ENCODE results near the gene NRSN2. TPM values are rescaled to one million over a fixed set of nuclear protein-coding genes. Genes with fewer than 3 reads are reported as not detected.

Gene NRSN2
- polyA plus RNA-seq, 1 experiment, result 35.6 TPM

DNA sequence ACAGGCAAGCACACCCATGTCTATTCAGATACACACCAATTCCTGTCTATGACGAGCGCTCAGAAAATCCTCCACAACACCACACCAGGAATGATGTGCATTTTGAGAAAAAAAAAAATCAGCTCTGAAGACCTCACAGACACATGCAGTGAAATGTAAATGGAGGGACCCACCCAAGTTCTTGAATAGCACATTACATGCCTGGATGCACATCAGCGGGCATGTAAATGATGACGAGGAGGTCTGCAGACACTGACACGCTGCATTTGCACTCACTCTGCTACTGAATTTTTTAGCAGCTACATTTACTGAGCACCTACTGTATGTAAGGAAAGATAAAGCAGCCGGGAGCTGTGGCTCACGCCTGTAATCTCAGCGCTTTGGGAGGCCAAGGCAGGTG, 14.7 kb downstream of the NRSN2 start:
- TF ChIP-seq, protein P1, sequence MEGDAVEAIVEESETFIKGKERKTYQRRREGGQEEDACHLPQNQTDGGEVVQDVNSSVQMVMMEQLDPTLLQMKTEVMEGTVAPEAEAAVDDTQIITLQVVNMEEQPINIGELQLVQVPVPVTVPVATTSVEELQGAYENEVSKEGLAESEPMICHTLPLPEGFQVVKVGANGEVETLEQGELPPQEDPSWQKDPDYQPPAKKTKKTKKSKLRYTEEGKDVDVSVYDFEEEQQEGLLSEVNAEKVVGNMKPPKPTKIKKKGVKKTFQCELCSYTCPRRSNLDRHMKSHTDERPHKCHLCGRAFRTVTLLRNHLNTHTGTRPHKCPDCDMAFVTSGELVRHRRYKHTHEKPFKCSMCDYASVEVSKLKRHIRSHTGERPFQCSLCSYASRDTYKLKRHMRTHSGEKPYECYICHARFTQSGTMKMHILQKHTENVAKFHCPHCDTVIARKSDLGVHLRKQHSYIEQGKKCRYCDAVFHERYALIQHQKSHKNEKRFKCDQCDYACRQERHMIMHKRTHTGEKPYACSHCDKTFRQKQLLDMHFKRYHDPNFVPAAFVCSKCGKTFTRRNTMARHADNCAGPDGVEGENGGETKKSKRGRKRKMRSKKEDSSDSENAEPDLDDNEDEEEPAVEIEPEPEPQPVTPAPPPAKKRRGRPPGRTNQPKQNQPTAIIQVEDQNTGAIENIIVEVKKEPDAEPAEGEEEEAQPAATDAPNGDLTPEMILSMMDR (IDR thresholded peaks at IDR 0.05; ENCODE audit: low read depth, low read length), result no peak
- H3K27ac ChIP-seq (ENCODE audit: low read depth, low read length), result no peak overlapping the region
- ChIA-PET POLR2A (interaction anchor here (1.4 kb wide), 2 partner anchors 19 kb away, joined by 3 to 8 read pairs; partner anchors contain the start of gene TRIB3), CTCF (interaction anchor here (0.7 to 2.9 kb wide), 7 partner anchors 8 to 285 kb away, joined by 3 to 20 read pairs (median 3); no protein-coding TSS in a partner anchor)
- H3K9me3 ChIP-seq (ENCODE audit: control insufficient read depth, insufficient read depth, low read length), result no peaks in the 10 kb centered on the region; the same call in 1 of the 2 replicates
- H3K4me3 ChIP-seq (ENCODE audit: low read depth, low read length), result no peak overlapping the region
- H3K27me3 ChIP-seq (ENCODE audit: control insufficient read depth, insufficient read depth, low read length), result no peaks in the 10 kb centered on the region
- DNase-seq (ENCODE audit: low read depth, low spot score), result no peak

DNA sequence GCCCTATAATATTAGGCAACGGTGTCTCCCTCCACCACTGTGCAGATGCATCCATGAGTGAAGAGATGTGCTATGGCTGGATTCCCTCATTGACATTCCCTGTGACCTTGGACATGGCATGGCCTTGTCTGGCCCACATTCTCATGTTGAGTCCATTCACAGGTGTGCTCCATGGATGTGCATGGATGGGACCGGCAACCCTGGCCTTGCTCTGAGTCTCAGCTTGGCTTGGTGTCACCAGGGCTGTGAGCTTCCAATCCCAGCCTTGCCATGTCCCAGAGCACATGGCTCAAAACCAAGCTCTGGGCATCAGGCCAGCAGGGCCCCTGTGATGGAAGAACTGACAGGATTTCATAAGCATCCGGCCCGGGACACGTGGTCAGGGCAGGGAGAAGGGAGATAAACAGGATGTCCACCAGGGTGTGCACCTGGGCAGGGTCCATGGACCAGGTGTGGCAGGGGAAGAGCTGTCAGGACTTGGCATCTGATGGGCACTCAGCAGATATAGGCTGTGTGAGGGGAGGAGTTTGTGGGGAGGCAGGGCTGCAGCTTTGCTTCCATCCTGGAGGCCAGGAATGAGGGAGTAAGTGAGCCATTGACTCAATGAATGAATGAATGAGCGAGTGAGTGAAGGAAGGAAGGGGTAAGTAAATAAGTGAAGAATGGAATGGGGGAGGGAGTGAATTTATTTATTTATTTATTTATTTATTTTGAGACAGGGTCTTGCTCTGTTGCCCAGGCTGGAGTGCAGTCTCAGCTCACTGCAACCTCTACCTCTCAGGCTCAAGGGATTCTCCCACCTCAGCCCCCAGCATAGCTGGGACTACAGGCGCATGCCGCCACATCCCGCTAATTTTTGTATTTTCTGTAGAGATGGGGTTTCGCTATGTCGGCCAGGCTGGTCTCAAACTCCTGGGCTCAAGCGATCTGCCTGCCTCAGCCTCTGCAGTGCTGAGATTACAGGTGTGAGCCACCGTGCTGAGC, 15.7 kb downstream of the NRSN2 start:
- Histone ChIP-seq H3K9me3 (ENCODE audit: control insufficient read depth, insufficient read depth, low read length) (no peaks in the 10 kb centered on the region; the same call in 1 of the 2 replicates), H3K4me3 (ENCODE audit: low read depth, low read length) (no peak overlapping the region), H3K27ac (ENCODE audit: low read depth, low read length) (no peak overlapping the region), H3K27me3 (ENCODE audit: control insufficient read depth, insufficient read depth, low read length) (no peaks in the 10 kb centered on the region)
- CTCF ChIA-PET, result interaction anchor here (0.7 to 2.9 kb wide), 12 partner anchors 9 to 283 kb away, joined by 3 to 20 read pairs (median 3); partner anchors contain the start of genes NRSN2 and RBCK1
- TF ChIP-seq, protein P1 (IDR thresholded peaks at IDR 0.05; ENCODE audit: low read depth, low read length), result peak; percentile 46
- POLR2A ChIA-PET, result interaction anchor here (0.9 to 1.4 kb wide), 3 partner anchors 9 to 45 kb away, joined by 4 to 8 read pairs (median 8); partner anchors contain the start of gene TRIB3
- DNase-seq (ENCODE audit: low read depth, low spot score), result no peak

DNA sequence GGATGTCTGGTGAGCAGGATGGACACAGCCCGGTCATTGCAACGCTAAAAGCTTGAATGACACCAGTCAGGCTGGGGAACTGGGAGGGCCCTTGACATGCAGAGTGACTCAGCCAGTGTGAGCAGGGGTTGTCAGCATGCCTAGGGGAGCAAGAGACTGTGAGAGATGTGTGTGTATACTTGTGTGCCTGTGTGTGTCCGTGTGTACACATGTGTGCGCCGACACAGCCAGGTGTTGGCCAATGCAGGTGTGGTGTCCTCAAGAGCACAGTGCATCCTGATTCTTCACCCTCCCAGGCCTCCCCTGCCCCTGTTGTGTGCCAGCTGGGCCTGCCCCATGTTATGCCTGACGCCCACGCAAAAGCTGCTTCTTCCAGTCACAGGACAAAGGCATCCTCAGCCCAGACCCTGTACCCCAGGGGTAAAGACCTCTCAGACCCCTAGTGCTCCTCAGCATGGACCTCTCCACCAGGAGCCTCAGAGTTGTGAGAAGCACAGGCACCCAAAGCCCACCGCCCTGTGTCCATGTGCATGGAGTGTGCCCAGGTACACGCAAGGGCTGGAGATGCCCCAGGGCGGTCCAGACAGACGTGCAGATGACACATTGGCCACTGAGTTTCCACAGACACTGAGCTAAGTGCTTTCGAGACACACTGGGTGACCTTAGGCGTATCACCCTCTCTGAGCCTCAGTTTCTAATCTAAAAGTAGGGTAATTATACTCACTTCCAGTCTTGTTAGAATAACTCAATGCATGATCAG, 16.6 kb downstream of the NRSN2 start:
- no peaks in the 10 kb centered on the region for H3K27me3 ChIP-seq (ENCODE audit: control insufficient read depth, insufficient read depth, low read length)
- no peak for DNase-seq (ENCODE audit: low read depth, low spot score)
- no peak overlapping the region for H3K4me3 ChIP-seq (ENCODE audit: low read depth, low read length)
- TF ChIP-seq, protein P1 (IDR thresholded peaks at IDR 0.05; ENCODE audit: low read depth, low read length), result no peak
- ChIA-PET CTCF (interaction anchor here (1.2 to 2.9 kb wide), 4 partner anchors 10 to 115 kb away, joined by 3 to 20 read pairs (median 4); partner anchors contain the start of genes NRSN2 and RBCK1), POLR2A (interaction anchor here (1.4 kb wide), 1 partner anchor 17 kb away, joined by 8 read pairs; the partner anchor contains the start of gene TRIB3)
- H3K9me3 ChIP-seq (ENCODE audit: control insufficient read depth, insufficient read depth, low read length), result no peaks in the 10 kb centered on the region; the same call in 1 of the 2 replicates
- no peak overlapping the region for H3K27ac ChIP-seq (ENCODE audit: low read depth, low read length)

DNA sequence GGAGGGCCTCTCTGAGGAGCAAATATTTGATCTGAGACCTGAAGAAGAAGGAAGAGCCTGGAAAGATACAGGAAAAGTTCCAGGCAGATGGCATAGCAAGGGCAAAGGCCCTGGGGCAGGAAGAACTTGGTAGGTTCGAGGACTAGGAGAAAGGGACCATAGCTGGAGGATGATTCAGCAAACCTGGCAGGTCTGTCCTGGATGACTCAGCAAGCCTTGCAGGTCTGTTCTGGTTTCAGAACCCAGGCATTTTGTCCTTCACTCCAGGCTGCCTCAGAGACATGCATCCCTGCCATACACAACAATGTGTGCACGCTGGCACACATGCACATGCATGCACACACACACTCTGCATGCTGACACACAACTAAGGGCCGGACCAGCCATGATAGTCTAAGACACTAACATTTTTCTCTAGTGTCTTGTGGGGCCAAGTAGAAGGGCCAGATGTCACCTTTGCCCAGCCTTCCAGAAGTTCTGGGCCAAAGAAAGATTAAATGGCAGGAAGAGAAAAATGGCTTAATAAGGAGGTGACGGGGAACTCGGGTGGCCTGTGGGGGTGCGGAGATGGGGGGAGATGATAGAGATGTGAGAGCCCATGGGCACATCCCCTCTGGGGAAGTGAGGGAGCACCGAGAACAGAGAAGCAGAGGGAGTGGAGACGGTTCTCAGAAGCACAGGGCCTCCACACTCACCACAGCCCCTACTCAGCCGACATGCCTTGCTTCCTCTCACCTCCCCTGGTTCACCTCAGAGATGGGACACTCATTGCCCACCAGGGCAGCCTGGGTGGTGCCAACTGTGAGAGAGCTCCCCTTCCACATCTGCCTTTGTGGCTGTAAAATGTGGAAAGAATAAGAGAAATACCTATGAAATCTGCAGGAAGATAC, 18.2 kb downstream of the NRSN2 start:
- no peaks in the 10 kb centered on the region; the same call in 1 of the 2 replicates for H3K9me3 ChIP-seq (ENCODE audit: control insufficient read depth, insufficient read depth, low read length)
- H3K27ac ChIP-seq (ENCODE audit: low read depth, low read length), result no peak overlapping the region
- H3K4me3 ChIP-seq (ENCODE audit: low read depth, low read length), result no peak overlapping the region
- H3K27me3 ChIP-seq (ENCODE audit: control insufficient read depth, insufficient read depth, low read length), result no peaks in the 10 kb centered on the region
- ChIA-PET CTCF (interaction anchor here (0.6 to 2.1 kb wide), 3 partner anchors 11 to 99 kb away, joined by 3 to 27 read pairs (median 6); no protein-coding TSS in a partner anchor), POLR2A (no interaction called here)
- DNase-seq (ENCODE audit: low read depth, low spot score), result no peak
- TF ChIP-seq, protein P1 (IDR thresholded peaks at IDR 0.05; ENCODE audit: low read depth, low read length), result no peak

Data from AG04450 (cell line).